HG03575 (cell line): ENCODE data around the gene STARD3.

Experiments
- ATAC-seq: cut with Tn5 transposase; IDR thresholded peaks from one replicate; pipeline ENCODE4 v1.9.1; 2021; ENCODE audit not compliant: unreplicated experiment, insufficient number of reproducible peaks, low FRiP score; ENCODE audit errors: extremely low read depth

The STARD3 gene

DNA sequence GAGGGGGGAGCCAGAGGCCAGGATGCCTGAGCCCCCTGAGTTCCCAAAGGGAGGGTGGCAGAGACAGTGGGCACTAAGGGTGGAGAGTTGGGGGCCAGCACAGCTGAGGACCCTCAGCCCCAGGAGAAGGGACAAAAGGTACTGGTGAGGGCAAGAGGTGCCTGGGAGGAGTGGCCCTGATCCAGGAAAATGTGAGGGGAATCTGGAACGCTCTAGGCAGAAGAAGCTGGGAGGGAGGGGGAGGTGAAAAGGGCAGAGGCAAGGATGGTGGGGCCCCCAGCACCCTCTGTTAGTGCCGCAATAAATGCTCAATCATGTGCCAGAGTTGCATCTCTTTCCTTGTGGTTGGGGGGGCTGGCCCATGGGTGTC, 29.3 kb downstream of the STARD3 start:
- ATAC-seq = no peak

GRCh38 chr17:39666601-39667261, 29.8 kb downstream of the STARD3 start:
- ATAC-seq = no peak

- ATAC-seq = no peak
Measured at GRCh38 chr17:39667262-39667944, 30.5 kb downstream of the STARD3 start.

DNA sequence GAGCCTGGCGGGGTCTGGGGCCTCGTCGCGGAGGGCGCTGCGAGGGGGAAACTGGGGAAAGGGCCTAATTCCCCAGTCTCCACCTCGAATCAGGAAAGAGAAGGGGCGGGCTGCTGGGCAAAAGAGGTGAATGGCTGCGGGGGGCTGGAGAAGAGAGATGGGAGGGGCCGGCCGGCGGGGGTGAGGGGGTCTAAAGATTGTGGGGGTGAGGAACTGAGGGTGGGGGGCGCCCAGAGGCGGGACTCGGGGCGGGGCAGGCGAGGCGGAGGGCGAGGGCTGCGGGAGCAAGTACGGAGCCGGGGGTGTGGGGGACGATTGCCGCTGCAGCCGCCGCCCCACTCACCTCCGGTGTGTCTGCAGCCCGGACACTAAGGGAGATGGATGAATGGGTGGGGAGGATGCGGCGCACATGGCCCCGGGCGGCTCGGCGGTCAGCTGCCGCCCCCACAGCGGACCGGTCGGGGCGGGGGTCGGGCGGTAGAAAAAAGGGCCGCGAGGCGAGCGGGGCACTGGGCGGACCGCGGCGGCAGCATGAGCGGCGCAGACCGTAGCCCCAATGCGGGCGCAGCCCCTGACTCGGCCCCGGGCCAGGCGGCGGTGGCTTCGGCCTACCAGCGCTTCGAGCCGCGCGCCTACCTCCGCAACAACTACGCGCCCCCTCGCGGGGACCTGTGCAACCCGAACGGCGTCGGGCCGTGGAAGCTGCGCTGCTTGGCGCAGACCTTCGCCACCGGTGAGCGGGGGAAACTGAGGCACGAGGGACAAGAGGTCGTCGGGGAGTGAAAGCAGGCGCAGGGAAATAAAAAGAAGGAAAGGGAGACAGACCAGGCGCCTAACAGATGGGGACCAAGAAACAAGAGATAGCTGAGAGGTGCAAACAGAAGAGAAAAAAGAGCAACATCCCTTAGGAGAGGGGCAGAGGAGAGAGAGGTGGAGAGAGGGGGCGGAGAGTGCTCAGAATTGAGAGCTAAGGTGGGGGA, 31.3 kb downstream of the STARD3 start, which contains the start of gene PNMT:
PNMT (plus strand) TSS at position 509 of the 980 bp plus-strand sequence; CDS start at position 532, 23 bp downstream.
- no peak for ATAC-seq

- no peak for ATAC-seq
Measured at GRCh38 chr17:39669897-39670735, 33.2 kb downstream of the STARD3 start.

- ATAC-seq = no peak
Measured at GRCh38 chr17:39670746-39671145, 33.8 kb downstream of the STARD3 start.

DNA sequence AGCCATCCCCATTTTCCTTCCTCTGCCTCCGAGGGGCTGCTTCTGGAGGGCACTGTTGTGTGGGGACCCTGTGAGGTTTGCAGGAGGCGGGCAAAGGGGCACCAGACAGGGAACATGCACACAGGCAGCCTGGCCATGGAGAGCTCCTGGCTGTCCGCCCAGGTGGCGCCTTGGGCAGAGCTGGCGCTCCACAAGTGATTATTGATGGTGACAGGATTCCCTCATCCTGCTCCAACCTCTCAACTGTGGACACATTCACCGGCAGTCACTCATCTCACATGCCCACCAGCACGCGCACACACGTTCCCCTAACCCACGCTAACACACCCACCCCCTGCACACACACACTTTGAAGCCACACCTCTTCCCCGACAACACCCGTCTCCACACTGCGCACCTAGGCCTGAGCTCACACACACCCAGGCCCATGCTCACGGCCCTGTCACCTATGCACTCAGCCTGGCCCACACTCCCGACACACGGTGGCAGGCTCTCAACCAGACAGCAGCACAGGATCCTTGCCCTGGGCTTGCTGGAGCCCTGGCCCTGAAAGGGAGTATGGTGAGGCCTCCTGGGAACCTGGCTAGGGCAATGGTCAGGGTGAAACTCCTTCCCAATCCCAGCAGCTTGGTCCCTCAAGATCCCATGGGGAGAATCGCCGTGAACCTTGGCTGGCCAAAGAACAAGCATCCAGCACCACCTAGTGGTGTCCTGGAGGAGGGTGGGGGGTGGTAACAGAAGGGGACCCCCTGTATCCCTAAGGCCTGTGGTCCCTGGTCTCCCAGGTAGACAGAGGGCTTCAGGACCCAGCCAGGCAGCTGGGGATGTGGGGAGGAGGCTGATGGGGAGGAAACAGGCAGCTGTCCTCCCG, 34.9 kb downstream of the STARD3 start:
- ATAC-seq = no peak

DNA sequence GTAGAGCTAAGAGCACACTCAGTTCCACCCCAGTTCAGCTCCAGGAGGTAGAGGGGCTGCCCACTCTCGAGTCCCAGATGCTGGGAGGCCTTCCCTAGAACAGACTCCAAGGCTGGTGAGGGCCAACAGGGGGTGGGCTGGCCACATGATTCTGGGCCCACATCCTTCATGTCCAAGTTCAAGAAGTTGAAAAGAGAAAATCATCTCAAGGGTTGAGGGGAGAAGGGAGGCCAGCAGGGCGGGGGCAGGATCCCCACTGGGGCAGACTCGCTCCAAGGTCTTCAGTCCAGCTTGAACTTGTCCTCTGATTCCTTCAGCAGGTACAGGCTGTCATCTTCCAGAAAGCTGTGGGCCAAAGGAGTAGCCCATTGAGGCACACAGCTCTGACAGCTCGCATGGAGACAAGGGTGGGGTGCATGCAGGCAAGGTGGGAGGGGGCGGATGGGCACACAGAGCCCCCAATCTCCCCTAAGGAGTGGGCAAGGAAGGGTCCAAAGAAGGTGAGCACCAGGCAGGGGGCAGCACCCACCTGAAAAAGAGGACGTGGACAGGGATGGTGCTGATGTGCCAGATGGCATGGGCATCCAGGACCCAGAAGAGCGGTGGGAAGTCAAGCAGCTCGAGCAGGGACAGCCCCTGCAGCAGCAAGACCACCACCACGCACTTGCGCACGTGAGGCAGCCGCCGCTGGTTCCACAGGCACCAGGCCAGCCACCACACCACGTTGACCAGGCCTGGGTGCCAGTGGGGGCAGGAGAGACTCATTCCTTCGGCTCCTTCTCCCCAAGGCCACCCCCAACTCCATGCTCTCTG, 35.8 kb downstream of the STARD3 start:
- ATAC-seq = no peak

GRCh38 chr17:39673335-39674081, 36.6 kb downstream of the STARD3 start:
- ATAC-seq = no peak

DNA sequence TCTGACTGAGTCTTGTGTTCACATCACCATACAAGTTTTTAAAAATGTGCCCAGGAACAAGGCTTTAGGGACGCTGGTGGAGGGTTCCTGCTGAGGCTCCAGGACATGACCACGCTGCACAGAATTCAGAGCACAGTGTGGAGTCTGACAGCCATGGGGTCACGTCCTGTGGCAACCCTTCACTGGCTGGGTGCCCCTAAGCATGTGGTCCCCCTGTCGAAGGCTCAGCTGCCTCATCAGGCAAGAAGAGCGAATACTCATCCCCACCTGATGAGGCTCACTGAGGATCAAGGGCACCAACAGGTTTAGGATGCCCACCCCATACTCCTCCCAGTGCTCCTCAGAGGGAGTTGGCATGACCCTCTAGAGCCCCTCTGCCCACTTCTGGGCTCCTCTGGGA, 37.2 kb downstream of the STARD3 start:
- ATAC-seq = no peak

DNA sequence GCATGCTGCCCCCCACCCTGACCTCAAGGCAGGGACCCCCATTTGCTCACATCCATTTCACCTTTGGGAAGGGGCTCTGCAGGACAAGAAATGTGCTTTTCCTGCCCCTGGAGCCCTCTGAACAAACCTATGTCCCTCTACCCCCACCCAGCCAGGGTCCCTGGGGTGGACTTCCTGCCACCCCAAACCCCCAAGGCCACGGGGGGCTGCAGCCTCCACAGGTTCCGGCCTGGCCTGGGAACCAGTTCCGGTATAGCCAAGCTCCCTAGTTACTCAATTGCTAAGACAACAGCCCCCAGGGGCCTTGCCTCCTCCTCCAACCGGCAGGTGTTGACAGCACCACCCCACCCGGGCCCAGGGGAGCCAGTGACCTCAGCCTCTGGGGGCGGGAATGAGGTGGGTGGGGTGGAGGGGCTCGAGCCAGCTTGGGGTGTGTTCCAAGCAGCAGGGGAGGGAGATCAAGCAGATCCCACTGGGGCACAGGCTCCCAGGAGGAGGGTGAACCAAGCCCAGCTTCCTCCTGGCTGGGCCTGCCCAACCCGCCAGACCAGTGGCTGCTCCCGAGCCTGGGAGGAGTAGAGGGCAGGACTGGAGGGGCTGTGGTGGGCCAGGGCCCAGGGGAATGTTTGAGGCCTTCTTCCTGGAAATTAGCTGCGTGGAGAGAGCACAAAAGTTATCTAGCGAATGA, 37.9 kb downstream of the STARD3 start:
- no peak for ATAC-seq

DNA sequence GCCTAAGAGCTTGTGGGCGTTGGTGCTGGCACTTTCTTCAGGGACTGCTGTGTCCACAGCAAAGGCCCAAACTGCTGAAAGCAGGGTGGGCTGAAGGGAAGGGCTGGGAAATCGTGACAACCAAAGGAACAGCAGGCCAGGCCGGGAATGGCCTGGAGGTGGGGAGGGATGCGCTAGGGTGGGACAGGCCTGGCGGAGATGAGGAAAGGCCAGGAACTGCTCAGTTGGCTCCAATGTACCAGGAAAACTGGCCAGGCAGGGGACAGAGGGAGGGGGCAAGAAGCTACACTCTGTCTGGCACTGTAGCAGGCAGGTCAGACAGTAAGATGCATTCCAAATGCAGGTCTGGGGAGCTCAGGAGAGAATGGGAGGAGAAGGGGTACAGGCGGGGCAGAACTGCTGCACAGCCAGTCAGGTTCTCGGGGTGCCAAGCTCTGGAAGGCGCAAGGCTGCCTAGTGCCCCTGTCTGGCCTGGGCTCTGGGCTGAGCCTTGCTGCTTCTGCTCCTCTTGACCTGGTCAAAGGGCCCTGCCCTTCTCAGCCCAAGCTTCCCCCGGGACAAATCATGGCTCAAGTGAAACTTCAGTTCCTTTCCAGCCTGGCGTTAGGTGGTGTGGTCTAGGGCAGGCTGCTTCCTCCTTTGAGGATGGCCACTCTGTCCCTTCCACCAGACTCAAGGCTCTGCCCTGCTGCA, 38.6 kb downstream of the STARD3 start:
- ATAC-seq = no peak

DNA sequence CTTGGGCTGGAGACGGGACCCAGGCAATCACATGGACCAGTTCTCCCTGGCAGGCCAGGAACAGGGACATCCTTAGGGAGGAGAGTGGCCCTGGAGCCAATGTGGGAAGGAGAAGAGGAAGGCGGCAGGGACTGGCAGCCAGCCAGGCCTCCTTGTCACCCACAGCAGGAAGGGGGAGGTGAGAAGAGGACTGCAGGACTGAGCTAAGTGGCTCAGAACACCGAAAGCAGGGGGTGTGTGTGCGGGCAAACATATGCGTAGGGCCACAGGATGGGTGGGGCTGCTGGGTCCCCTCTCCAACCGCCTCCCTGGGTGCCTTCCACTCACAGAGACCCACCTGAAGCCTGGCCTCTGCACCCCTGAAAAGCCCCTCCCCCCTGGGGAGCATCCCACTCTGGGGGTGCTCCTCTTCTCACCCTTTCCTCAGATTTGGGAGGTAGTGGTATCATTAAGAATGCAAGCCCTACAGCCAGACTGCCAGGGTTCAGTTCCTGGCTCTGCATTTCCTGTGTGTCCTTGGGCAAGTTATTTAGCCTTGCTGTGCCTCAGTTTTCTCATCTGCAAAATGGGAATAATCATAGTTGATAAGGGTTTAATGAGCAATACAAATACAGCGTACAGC, 39.4 kb downstream of the STARD3 start:
- no peak for ATAC-seq

DNA sequence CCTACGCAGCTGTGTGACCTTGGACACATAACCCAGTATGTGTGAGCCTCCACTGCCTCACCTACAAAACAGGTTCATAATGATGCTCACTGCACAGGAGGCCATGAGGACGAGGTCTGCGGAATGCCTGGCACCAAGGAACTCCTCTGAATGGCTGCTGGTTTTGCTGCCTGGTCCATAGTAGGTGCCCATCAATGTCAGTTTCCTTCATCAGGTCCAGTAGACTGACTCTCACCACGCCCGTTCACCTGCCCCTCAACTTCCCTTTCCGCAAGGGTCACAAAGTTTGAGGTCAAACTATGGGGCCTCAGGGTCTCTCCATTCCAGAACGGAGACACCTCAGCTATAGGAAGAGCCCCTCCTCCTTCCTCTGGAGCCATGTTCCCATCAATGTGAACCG, 40.1 kb downstream of the STARD3 start:
- ATAC-seq = no peak
